HG02981 (cell line): Measurements from ENCODE around the gene APRT.

Experiments
- ATAC-seq: cut with Tn5 transposase; IDR thresholded peaks from one replicate; pipeline ENCODE4 v1.9.1; 2021; ENCODE audit warnings: mild to moderate bottlenecking, moderate library complexity; ENCODE audit not compliant: unreplicated experiment

The APRT gene

GRCh38 chr16:88842308-88842756 lies 30.6 kb upstream of the APRT start:
- ATAC-seq: no peak

DNA sequence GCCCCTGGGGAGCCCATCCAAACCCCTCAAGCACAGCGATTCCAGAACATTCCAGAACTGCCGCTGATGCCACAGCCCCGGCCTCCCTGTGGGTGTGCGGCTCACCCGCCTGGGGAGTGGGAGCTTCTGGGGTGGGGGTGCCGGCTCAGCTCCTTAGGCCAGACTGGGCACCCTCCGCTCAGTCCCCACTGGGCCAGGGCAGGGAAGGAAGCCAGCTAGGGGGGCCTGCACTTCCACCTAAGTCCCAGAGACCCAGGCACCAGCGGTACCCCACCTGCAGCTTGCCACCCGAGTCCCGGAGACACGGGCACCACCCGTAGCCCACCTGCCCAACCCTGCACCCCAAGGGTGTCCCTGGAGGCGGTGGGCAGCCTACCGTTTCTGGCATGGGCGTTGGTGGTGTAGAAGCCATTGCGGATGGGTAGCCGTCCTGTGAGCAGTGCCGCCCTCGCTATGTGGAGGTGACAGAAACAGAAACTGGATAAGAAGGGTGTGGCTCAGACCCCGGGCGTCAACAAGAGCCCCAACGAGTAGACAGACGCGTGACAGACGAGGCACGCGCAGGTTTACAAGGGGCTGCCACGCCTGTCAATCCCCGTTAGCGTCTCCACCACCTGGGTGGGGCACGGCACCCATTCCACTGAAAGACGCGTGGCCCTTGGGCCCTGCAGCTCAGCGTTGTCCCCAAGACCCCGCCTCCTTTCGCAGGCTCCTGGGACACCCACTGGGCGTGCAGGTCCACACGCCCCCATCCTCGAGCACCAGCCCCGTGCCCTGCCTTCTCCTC lies 30.0 kb upstream of the APRT start:
- no peak for ATAC-seq

DNA sequence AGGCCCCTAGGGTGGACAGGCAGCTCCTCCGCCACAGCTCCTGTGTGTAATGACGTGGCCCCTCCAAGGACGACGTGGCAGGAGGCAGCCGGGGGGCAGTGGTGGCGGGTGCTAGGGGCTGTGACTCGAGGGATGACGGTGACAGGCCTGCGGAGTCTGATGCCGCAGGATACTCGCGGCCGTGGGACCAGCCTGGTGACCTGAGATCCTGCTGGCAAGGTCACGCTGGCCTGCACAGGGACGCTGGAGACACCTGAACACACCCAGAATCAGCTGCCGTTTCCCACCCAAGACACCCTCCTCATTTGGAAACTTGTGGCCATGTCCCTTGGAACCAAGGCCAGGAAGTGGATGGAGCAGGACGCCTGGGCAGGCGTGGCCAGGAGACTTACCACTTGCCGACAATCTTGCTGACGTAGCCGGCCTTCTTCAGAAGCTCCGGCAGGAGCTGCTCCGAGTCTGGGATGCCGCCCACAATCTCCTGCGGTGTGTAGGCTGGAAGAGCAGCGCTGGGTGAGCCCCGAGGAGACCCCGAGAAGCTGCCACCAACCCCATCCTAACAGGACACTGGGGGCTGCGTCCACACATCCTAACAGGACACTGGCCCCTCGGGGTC lies 29.0 kb upstream of the APRT start:
- no peak for ATAC-seq

DNA sequence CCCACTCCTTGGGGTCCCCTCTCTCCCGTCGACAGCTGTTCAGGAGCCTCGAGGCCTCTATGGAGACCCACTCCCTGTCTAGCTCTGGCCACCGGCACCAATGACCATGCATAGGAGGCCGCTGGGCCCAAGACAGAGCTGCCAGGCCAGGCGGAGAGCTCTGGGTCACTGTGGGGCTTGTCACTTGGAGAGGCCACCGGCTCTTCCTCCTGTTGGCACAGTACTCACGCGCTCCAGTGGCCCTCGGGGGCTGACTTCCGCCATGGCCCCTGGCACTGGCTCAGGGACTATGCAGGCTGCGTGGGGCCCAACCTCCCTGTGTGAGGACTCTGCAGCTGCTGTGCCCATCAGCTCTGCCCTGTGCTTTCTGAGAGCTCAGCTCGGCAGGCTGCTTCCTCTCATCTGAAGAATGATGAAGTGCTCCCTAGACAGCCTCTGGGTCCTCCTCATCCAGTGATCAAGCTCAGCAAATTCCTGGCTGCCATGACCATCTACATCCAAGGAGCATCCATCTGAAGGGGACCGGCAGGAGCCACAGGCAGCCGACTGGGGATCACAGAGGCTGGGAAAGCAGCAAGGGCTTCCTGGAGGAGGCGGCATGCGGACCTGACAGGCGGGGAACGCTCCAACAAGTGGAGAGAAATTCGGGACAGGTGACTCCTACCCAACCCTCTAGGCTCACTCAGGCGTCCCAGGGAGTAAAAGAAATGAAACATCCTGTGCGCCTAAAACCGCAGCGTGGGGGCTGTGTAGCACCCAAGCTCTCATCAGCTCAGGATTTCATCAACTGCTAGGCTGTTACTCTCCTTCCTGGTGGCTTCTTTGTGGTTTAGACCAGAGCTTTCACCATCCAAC lies 28.2 kb upstream of the APRT start:
- no peak for ATAC-seq

DNA sequence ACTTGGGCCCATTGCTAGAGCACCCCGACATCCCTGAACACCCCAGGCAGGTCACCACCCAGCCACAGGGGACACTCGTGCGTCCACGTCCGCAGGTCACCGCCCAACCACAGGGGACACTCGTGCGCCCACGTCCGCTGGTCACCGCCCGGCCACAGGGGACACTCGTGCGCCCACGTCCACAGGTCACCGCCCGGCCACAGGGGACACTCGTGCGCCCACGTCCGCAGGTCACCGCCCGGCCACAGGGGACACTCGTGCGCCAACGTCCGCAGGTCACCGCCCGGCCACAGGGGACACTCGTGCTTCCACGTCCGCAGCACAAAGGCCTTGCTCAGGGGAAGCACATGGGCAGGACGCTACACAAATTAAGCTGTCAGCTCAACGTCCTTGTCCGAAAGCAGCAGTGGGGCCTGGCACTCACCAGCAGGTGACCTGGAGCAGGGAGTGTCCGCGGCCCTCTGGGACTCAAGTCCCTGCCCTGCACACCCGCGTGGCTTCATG lies 27.4 kb upstream of the APRT start:
- no peak for ATAC-seq

DNA sequence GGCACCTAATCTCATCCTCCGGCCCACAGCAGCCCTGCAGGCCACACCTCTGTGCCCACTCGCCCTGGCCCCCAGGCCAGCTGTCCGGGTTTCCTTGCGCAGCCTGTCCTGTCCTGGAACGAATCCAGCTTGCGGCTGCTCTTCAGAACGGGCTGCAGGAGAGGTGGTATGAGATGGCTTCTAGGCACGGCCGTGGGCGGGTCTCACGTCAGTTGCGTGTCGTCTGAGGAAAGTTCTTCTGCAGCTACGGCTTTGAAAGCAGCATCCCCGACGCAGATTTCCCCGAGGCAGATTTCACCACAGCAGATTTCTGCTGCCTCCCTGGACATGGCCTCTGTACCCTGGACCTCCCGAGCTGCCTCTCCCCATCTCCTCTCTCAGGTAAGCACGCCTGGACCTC lies 26.8 kb upstream of the APRT start:
- no peak for ATAC-seq

GRCh38 chr16:88837806-88838205 lies 26.1 kb upstream of the APRT start:
- no peak for ATAC-seq

DNA sequence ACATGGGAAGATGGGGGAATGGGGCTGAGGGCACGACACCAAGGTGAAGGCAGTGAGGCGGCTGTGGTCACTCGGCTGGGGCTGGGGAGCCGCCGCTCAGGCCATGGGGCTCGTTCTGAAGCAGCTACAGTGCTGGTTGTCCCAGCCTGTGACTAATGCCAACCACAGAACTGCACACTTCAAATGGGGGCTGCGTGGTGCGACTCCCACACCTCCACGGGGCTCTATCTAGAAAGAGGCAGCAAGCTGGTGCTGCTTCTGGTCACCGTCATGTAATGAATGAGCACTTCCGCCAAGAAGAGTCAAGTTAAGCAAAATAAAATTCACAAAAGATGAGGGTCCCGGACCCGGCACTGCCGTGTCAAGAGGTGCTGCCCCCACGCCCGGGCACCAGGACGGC lies 25.1 kb upstream of the APRT start:
- ATAC-seq: no peak

DNA sequence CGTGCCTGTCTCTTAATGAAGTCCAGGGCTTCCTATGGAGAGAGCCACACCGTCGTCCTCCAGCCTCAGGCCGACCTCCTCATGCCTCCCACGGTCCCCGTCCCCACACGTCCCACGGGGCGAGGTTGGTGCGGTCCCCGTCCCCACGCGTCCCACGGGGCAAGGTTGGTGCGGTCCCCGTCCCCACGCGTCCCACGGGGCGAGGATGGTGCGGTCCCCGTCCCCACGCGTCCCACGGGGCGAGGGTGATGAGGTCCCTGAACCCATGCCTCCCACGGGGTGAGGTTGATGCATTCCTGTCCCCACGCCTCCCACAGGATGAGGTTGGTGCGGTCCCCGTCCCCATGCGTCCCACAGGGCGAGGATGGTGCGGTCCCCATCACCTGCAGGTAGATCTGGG lies 24.1 kb upstream of the APRT start:
- no peak for ATAC-seq

GRCh38 chr16:88835383-88835782 lies 23.7 kb upstream of the APRT start:
- ATAC-seq: no peak

DNA sequence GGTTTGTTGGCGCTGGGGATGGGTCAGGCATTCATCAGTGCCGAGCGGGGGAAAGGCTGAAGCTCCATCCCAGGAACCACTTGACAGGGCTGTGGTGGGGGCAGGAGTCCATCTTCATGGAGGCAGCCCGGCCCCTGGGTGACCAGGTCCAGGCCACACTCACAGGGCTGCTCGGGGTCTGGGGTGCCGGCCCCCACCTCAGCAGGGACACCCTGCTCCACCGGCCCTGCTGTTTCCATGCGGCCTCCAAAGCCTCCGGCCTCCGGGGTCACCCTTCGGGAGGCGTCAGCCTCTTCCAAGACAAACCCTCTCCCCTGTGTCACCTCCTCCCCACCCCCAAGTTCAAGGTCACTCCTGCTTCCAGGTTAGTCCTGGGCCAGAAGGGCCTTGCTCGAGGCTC lies 22.9 kb upstream of the APRT start:
- ATAC-seq: no peak

DNA sequence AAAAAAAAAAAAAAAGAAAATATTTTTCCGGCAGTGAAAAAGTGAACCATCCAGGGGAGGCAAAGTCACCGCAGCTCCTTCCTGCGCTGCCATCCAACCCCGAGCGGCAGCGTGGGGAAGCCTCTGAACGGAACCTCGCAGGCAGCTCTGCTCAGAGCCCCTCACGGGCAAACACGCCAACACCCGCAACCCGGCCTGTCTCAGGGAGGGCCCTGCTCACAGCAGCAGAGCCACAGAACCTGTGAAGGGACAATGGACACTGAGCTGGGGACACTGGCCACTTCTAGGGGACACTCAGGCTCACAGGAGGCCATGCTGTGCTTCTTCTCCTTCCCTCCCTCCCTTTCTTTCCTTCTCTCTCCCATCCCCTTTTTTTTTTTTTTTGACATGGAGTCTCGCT lies 21.4 kb upstream of the APRT start:
- ATAC-seq: no peak

DNA sequence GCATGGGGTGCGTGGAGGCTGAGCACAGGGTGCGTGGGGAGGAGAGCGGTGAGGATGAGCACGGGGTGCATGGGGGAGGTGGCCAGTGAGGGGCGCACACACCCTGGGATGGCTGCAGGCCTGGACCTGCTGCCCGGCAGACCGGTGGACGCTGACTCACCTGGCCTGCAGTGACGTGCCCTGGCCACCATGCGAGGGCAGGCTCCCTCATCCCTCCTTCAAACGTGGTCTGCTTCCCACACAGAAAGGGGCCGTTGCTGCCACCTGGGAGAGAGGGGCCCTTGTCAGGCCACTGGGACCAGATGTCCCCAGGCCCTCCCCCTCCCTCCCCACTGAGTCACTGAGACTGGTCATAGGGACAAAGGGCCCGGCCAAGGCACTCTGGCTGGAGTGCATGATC lies 20.1 kb upstream of the APRT start:
- ATAC-seq: no peak

DNA sequence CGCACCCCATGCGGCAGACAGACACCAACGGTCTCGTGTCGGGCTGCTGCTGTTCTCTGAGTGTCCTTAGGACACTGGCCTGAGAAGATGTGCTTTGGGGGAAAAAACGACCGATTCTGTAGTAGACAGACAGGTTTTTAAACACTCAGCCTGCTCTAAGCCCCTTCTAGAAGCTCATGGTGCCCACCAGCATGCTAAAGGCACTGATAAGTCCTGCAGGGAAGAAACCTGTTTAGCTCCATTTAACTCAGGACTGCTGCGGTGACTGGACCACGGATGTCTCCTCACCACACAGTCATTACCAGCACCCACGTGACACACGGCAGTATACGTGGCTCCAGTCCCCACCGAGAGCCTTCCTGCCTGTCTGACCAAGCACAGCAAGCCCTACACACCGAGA lies 19.1 kb upstream of the APRT start:
- ATAC-seq: no peak

- ATAC-seq: no peak
Measured at GRCh38 chr16:88830258-88830657, 18.5 kb upstream of the APRT start.

DNA sequence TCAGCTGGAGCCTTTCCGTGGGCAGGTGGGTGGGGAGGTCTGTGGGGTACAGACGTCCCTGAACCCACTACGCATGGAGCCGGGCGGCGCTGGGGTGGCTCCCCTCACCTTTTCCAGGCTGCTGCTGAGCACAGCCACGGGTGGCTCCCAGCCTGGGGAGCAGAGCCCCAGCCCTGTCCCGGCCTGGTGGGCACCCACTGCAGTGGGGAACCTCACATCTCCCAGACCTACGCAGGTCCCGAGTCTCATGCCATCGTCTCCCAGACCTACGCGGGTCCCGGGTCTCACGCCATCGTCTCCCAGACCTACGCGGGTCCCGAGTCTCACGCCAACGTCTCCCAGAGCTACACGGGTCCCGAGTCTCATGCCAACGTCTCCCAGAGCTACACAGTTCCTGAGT lies 17.0 kb upstream of the APRT start:
- no peak for ATAC-seq

- no peak for ATAC-seq
Measured at GRCh38 chr16:88827727-88828126, 16.0 kb upstream of the APRT start.

DNA sequence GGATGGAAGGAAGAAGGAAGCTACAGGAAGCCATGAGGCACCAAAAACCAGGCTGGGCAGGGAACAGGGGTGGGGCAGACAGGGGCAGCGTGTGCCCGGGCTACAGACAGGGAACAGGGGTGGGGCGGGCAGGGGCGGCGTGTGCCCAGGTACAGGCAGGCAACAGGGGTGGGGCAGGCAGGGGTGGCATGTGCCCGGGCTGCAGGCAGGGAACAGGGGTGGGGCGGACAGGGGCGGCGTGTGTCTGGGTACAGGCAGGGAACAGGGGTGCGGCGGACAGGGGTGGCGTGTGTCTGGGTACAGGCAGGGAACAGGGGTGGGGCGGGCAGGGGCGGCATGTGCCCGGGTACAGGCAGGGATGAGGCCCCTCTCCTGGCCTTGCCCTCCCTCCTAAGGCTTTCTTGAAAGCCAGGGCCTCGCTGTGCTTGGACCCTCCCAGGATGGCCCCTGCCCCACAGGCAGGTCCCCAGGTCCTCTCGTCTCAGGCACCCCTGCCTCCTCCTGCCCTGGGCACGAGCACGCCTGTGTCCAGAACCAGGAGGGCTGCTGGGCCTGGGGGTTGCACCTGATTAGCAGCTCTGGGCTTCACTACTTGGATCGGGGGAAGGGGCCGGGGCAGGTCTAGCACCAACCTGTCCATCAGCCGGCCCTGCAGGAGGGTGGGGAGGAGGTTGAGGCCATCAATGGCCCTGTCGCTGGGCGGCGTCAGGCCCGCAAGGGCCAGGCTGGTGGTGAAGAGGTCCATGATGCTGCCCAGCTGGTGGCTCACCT lies 14.5 kb upstream of the APRT start:
- no peak for ATAC-seq

DNA sequence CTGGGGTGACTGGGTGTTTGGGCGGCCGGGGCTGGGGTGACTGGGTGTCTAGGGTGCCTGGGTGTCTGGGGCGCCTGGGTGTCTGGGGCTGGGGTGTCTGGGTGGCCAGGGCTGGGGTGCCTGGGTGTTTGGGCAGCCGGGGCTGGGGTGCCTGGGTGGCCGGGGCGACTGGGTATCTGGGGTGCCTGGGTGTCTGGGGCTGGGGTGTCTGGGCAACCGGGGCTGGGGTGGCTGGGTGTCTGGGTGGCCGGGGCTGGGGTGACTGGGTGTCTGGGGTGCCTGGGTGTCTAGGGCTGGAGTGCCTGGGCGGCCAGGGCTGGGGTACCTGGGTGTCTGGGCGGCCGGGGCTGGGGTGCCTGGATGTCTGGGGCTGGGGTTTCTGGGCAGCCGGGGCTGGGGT lies 13.4 kb upstream of the APRT start:
- ATAC-seq: no peak

DNA sequence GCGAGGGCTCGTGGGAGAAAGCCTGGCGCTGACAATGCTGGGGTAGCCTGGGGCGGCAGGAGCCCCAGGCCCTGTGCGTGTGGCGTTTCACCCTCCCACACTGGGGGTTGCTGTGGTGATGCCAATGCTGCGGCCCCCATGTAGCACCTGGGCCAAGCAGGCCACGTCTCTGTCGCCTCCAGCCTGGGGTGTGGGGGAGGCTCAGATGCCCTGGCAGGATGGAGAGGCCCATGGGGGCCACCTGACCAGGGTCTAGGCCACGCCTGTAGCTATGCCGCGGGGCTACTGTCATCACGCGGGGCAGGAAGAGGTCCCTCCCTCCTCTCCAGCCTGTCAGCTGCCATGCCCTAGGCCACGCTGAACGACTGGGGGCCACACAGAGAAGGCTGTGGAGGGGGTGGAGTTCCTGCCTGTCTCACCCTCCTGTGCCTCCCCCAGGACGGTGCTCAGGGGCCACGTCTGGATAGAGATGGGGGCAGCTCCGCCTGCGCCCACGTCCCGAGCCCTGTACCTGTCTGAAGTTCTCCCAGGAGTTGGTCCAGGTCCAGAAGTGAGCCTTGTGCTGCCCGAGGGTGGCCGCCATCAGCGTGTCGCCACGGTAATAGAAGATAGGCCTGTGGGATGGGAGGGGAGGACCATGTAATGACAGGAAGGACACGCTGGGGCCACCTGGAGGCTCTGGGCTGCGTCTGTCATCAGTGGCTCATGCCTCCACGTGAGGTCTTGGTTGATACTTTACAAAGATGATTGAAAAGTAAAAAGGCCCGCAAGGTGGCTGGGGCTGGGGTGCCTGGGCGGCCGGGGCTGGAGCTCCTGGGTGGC lies 12.7 kb upstream of the APRT start:
- no peak for ATAC-seq
